ENCODE results near the gene TFF2.

The TFF2 gene

DNA sequence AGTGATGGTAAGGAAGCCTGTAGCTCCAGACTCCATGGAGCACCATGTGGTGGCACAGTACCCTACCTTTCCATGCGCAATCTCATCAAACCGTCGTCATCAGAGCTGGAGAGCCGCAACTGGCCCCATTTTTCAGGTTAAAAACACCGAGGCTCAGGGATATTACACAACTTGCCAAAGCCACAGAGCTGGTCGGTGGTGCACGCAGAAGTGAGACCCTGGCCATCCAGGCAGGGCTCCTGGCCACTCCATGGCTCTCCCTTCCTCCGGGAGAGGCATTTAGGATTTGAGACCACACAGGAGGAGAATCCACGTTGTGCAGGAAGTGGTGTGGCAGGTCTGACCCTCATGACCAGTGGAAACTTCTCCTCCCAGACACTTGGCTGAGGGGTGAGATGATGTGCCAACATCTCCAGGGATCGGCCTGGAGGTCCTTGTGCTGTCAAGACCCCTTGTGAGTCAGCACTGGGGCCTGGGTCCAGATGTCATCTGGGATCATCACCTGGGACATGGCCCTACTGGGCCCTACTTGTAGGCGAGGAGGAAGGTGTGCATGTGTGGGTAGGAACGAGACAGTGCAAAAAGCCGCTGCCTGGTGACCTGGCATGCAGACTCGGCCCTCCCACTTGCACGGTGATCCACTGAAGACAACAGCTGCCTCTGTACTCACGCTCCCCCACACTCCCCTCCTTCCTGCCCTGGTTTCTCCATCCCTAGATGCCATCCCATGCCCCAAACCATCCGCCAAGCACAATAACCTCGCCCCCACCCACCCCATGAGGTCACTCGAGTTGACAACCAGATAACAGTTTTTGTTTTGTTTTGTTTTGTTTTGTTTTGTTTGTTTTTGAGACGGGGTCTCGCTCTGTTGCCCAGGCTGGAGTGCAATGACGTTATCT is 46.0 kb downstream of the TFF2 start:
- TF ChIP-seq, protein P1, sequence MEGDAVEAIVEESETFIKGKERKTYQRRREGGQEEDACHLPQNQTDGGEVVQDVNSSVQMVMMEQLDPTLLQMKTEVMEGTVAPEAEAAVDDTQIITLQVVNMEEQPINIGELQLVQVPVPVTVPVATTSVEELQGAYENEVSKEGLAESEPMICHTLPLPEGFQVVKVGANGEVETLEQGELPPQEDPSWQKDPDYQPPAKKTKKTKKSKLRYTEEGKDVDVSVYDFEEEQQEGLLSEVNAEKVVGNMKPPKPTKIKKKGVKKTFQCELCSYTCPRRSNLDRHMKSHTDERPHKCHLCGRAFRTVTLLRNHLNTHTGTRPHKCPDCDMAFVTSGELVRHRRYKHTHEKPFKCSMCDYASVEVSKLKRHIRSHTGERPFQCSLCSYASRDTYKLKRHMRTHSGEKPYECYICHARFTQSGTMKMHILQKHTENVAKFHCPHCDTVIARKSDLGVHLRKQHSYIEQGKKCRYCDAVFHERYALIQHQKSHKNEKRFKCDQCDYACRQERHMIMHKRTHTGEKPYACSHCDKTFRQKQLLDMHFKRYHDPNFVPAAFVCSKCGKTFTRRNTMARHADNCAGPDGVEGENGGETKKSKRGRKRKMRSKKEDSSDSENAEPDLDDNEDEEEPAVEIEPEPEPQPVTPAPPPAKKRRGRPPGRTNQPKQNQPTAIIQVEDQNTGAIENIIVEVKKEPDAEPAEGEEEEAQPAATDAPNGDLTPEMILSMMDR (IDR thresholded peaks at IDR 0.05; ENCODE audit: low read depth, low read length, missing control alignments), result no peak
- no peak for DNase-seq (ENCODE audit: low read depth)
- H3K4me3 ChIP-seq (ENCODE audit: low read depth, low read length), result no peak overlapping the region
- in situ Hi-C loops (cut with HindIII; ENCODE audit: low sequenced_read_pairs), result no loop called here

DNA sequence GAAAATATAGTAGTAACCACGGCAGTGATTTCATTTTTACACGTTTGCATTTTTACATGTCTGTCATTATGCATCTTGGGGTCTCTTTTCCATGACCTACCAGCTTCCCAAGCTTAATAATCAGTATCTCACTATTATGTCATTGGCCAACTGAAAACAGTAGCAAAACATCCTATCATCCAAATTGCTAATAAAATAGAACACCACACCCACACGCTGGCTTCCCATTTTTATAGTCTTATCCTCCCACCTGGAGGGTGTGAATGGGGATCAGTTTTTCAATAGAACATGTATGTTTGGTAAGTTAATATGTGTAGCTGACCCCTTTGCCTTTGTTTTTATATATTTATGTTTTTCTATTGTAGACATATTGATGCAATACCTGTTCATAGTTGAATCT is 47.4 kb downstream of the TFF2 start:
- DNase-seq (ENCODE audit: low read depth), result no peak
- TF ChIP-seq, protein P1 (IDR thresholded peaks at IDR 0.05; ENCODE audit: low read depth, low read length, missing control alignments), result no peak
- in situ Hi-C loops (cut with HindIII; ENCODE audit: low sequenced_read_pairs), result no loop called here
- no peak overlapping the region for H3K4me3 ChIP-seq (ENCODE audit: low read depth, low read length)

DNA sequence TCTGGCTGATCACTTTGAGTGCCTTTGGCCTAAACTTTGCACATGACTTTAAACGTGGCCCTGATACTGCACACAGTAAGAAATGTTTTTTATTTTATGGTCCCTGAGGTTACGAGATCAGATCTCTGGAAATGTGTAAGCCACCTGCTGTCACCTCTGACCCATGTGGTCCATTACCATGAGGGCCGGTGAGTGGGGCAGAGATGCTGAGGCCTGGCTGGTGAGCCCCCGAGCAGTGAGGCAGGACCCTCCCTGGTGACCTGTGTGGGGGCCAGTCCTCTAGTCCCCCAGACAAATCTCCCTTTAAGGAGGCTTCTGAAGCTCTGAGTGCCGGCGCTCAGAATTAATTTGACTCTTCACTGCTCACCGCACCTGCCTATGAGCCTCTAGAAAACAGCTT is 48.0 kb downstream of the TFF2 start:
- H3K4me3 ChIP-seq (ENCODE audit: low read depth, low read length), result no peak overlapping the region
- in situ Hi-C loops (cut with HindIII; ENCODE audit: low sequenced_read_pairs), result no loop called here

DNA sequence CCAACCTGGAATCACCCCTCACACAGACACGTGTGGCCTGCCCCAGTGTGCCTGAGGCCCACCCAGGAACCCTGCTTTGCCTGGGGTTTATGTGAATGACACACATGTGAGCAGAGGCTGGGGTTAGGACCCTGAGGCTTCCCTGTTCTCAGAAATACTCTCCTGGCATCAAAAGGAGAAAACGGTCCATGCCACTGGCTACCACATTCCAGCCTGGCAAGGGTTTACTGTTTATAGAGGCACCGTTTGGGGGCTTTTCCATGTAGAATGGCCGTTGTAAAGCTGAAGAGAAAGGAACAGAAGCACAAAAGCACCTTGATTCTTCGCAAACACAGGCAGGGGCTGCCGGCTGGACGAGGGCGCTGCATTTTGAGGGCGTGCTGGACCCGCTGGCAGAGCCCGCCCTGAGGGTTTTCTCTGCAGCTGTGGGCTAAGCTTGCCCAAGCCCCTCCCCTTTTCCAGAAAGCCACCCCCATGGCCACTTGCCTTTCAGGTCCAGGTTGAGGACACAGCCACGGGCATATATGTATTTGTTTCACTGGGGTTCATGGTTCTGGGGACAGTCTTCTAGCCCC is 48.6 kb downstream of the TFF2 start:
- in situ Hi-C loops (cut with HindIII; ENCODE audit: low sequenced_read_pairs), result no loop called here
- TF ChIP-seq, protein P1 (IDR thresholded peaks at IDR 0.05; ENCODE audit: low read depth, low read length, missing control alignments), result no peak
- DNase-seq (ENCODE audit: low read depth), result no peak
- H3K4me3 ChIP-seq (ENCODE audit: low read depth, low read length), result no peak overlapping the region

More for the DNA sequence above, 48.0 kb downstream of the TFF2 start:
- TF ChIP-seq, protein P1 (IDR thresholded peaks at IDR 0.05; ENCODE audit: low read depth, low read length, missing control alignments), result no peak
- no peak for DNase-seq (ENCODE audit: low read depth)

DNA sequence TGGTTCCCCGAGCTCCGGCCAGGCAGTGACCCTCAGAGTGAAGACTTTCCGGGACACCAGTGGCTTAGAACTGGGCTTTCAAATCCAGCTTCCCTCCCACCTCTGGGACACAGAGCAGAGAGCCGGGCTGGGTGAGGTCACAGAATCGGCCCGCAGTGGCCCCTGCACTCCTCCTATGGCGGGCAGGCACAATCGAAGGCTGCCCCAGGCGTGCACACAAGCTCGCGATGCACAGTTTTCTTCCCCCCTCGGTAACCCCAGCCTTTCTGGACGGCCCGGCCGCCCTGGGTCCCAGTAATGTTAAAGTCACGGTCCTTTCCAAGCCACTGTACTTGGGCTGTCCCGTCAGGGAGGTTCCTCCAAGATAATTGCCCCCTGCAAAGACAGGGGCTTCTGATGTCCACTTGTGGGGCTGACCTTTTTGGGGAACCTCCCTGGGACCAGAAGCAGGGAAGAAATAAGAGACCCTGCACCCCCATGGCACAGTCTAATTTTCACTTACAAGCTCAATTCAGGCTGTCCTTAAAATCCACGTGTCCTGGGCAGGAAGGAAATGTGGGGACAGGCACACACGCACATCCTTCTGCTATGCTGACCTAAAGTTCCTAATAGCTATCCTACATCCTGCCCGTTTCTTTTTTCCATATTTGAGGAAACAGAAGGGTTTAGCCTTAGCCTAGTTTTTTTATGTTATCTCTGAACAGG is 49.3 kb downstream of the TFF2 start:
- in situ Hi-C loops (cut with HindIII; ENCODE audit: low sequenced_read_pairs), result no loop called here
- TF ChIP-seq, protein P1 (IDR thresholded peaks at IDR 0.05; ENCODE audit: low read depth, low read length, missing control alignments), result no peak
- H3K4me3 ChIP-seq (ENCODE audit: low read depth, low read length), result no peak overlapping the region
- no peak for DNase-seq (ENCODE audit: low read depth)

DNA sequence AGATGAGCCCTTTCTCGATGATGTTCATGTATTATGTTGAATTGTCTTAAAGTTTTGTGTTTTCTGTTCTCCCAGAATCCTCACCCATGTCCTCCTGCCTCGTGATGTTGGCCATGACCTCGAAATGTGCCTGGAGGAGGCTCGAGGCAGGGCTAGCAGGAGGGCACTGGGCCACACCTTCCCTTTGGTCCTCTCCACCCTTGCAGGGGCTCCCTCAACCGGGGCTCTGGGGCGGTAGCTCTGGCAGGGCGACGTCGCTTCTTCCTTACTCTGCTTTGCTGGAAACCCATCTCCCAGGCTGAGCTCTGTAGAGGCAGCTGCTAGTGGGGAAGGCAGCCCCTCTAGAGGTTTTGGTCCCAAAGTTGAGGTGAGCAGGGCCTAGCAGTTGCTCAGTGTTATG is 49.8 kb downstream of the TFF2 start:
- DNase-seq (ENCODE audit: low read depth), result no peak
- TF ChIP-seq, protein P1 (IDR thresholded peaks at IDR 0.05; ENCODE audit: low read depth, low read length, missing control alignments), result no peak
- no peak overlapping the region for H3K4me3 ChIP-seq (ENCODE audit: low read depth, low read length)
- in situ Hi-C loops (cut with HindIII; ENCODE audit: low sequenced_read_pairs), result no loop called here
